HepG2 (cell line): ENCODE results near the gene ZNF627. TPM values are rescaled to one million over a fixed set of nuclear protein-coding genes. Genes with fewer than 3 reads are reported as not detected.

Source experiments
- ATAD3A ChIP-seq: sonication (generic); formaldehyde crosslinking; IDR thresholded peaks from 2 replicates; pipeline ENCODE4 v1.4.0; 2020; ENCODE audit warnings: missing genetic modification reagents
- ATF1 ChIP-seq: IDR thresholded peaks from 2 replicates; pipeline ENCODE4 v1.6.1; 2016; ENCODE audit warnings: mild to moderate bottlenecking, control low read depth
- CCAR2 ChIP-seq: fragments of 200-400 bp; formaldehyde crosslinking; optimal IDR thresholded peaks from 2 replicates; pipeline ENCODE3; 2018; ENCODE audit warnings: low read depth, mild to moderate bottlenecking, low read length, moderate library complexity
- CENPBD1 ChIP-seq: sonication (generic); formaldehyde crosslinking; IDR thresholded peaks from 2 replicates; pipeline ENCODE4 v1.8.0; 2022; ENCODE audit warnings: missing genetic modification reagents, low read depth, mild to moderate bottlenecking, borderline replicate concordance
- DMTF1 ChIP-seq: sonication (generic); formaldehyde crosslinking; IDR thresholded peaks from 2 replicates; pipeline ENCODE4 v1.4.0; 2020; ENCODE audit warnings: mild to moderate bottlenecking, missing genetic modification reagents
- ETV6 ChIP-seq: sonication (generic); formaldehyde crosslinking; conservative IDR thresholded peaks from 2 replicates; pipeline ENCODE4 v1.4.0; 2020; ENCODE audit warnings: missing genetic modification reagents
- HNRNPL ChIP-seq: fragments of 200-400 bp; formaldehyde crosslinking; IDR thresholded peaks from 2 replicates; pipeline ENCODE4 v1.6.1; 2017; ENCODE audit warnings: mild to moderate bottlenecking, low read depth, low read length
- HNRNPUL1 ChIP-seq: fragments of 200-400 bp; formaldehyde crosslinking; IDR thresholded peaks from 2 replicates; pipeline ENCODE4 v1.6.1; 2017; ENCODE audit warnings: low read depth, mild to moderate bottlenecking, low read length, moderate library complexity
- MEIS2 ChIP-seq: sonication (generic); formaldehyde crosslinking; IDR thresholded peaks from 2 replicates; pipeline ENCODE4 v1.9.0; 2021; ENCODE audit warnings: mild to moderate bottlenecking, missing genetic modification reagents
- PCBP2 ChIP-seq: fragments of 200-400 bp; formaldehyde crosslinking; optimal IDR thresholded peaks from 2 replicates; pipeline ENCODE3; 2018; ENCODE audit warnings: low read length, low read depth; ENCODE audit not compliant: poor library complexity, severe bottlenecking
- RXRB ChIP-seq: IDR thresholded peaks from 2 replicates; pipeline ENCODE4 v1.6.1; 2016; ENCODE audit warnings: borderline replicate concordance, missing genetic modification reagents, missing compliant biosample characterization
- SNAI1 ChIP-seq: sonication (generic); formaldehyde crosslinking; IDR thresholded peaks from 2 replicates; pipeline ENCODE4 v1.5.0; 2020; ENCODE audit warnings: mild to moderate bottlenecking, missing genetic modification reagents, borderline replicate concordance
- SP5 ChIP-seq: IDR thresholded peaks from 2 replicates; pipeline ENCODE4 v1.6.1; 2016; ENCODE audit warnings: low read depth, borderline replicate concordance
- ZBTB1 ChIP-seq: sonication (generic); formaldehyde crosslinking; IDR thresholded peaks from 2 replicates; pipeline ENCODE4 v1.4.0; 2020; ENCODE audit warnings: missing genetic modification reagents, borderline replicate concordance
- ZBTB20 ChIP-seq: sonication (generic); formaldehyde crosslinking; IDR thresholded peaks from 2 replicates; pipeline ENCODE4 v1.8.1; 2023; ENCODE audit warnings: missing genetic modification reagents, low read depth, mild to moderate bottlenecking, borderline replicate concordance
- ZBTB34 ChIP-seq: sonication (generic); formaldehyde crosslinking; IDR thresholded peaks from 2 replicates; pipeline ENCODE4 v1.8.0; 2022; ENCODE audit warnings: mild to moderate bottlenecking, missing genetic modification reagents
- ZBTB37 ChIP-seq: sonication (generic); formaldehyde crosslinking; IDR thresholded peaks from 2 replicates; pipeline ENCODE4 v1.4.0; 2020; ENCODE audit warnings: mild to moderate bottlenecking, missing genetic modification reagents
- ZNF3 ChIP-seq: IDR thresholded peaks from 2 replicates; pipeline ENCODE4 v1.7.0; 2017; ENCODE audit warnings: inconsistent platforms
- ZNF468 ChIP-seq: sonication (generic); formaldehyde crosslinking; IDR thresholded peaks from 2 replicates; pipeline ENCODE4 v1.8.0; 2022; ENCODE audit warnings: mild to moderate bottlenecking, moderate library complexity, missing genetic modification reagents
- ZNF597 ChIP-seq: sonication (generic); formaldehyde crosslinking; IDR thresholded peaks from 2 replicates; pipeline ENCODE4 v1.5.0; 2020; ENCODE audit warnings: missing genetic modification reagents
- ZNF607 ChIP-seq: sonication (generic); formaldehyde crosslinking; IDR thresholded peaks from 2 replicates; pipeline ENCODE4 v1.5.1; 2020; ENCODE audit warnings: missing genetic modification reagents, mild to moderate bottlenecking, borderline replicate concordance
- ZNF747 ChIP-seq: sonication (generic); formaldehyde crosslinking; IDR thresholded peaks from 2 replicates; pipeline ENCODE4 v1.8.1; 2023; ENCODE audit warnings: missing genetic modification reagents, mild to moderate bottlenecking, borderline replicate concordance
- ZNF75D ChIP-seq: sonication (generic); formaldehyde crosslinking; IDR thresholded peaks from 2 replicates; pipeline ENCODE4 v1.8.1; 2023; ENCODE audit warnings: missing genetic modification reagents, mild to moderate bottlenecking, borderline replicate concordance
- ZNF773 ChIP-seq: sonication (generic); formaldehyde crosslinking; IDR thresholded peaks from 2 replicates; pipeline ENCODE4 v1.4.0; 2020; ENCODE audit warnings: missing genetic modification reagents, borderline replicate concordance
- polyA plus RNA-seq, 8 experiments: library from polyadenylated mRNA; depleted of rRNA in 3 of 8; stranded (reverse) in 7 of 8; unstranded in 1 of 8; fragments of >200 nt; fragmentation: Illumina TruSeq in 4 of 8; extraction: Trizol in 4 of 8; gene quantifications; 2 replicates each; pipeline versions ENCODE4 v1.2.1 to v1.2.3, GENCODE V29; 2011 to 2016; ENCODE audit warnings: low read depth in 4 of 8, missing spikeins in 1 of 8, mixed read lengths in 1 of 8; ENCODE audit not compliant: insufficient read depth in 1 of 8
- total RNA-seq, 5 experiments: library from RNA; depleted of rRNA; stranded (reverse); fragments of >200 nt; fragmentation: Illumina TruSeq; extraction: Trizol; gene quantifications; 2 replicates each; pipeline ENCODE4 v1.2.3, GENCODE V29; 2016; ENCODE audit warnings: low read depth in 1 of 5

Gene ZNF627
- total and polyA plus RNA-seq, 2 of the 13 experiments (the other 11 are each of a cell fraction or from before 2014, with no cell fraction given), result 4.2 to 12.7 TPM

- no peak for TF ChIP-seq DMTF1 (CRISPR knock-in tag)
- TF ChIP-seq MEIS2, result no peak; the same call in 1 of the 2 replicates
- TF ChIP-seq ZNF747 (CRISPR knock-in tag), result no peak
- no peak for TF ChIP-seq ETV6 (CRISPR knock-in tag)
- TF ChIP-seq HNRNPL, result no peak
- no peak for TF ChIP-seq ATAD3A
- no peak for TF ChIP-seq ZBTB20
- TF ChIP-seq ZNF75D (CRISPR knock-in tag), result no peak
- no peak for TF ChIP-seq ZNF597
- peak; percentile 71 for TF ChIP-seq SP5 (CRISPR knock-in tag)
- TF ChIP-seq ZNF607 (CRISPR knock-in tag), result no peak
- no peak for TF ChIP-seq ZBTB1 (CRISPR knock-in tag)
- TF ChIP-seq CENPBD1, result no peak
- TF ChIP-seq SNAI1 (CRISPR knock-in tag), result no peak
- no peak for TF ChIP-seq HNRNPUL1
- no peak for TF ChIP-seq ZBTB37 (CRISPR knock-in tag)
- TF ChIP-seq RXRB, result no peak
- TF ChIP-seq ZNF3, result no peak
- no peak for TF ChIP-seq ZNF773 (CRISPR knock-in tag)
- no peak for TF ChIP-seq PCBP2
- TF ChIP-seq ATF1 (CRISPR knock-in tag), result no peak
- no peak for TF ChIP-seq ZNF468 (CRISPR knock-in tag)
- no peak for TF ChIP-seq CCAR2
- no peak for TF ChIP-seq ZBTB34 (CRISPR knock-in tag)
Measured at GRCh38 chr19:11639602-11640471, 42.6 kb downstream of the ZNF627 start (continued).
